ENCODE measurements around the gene SLC17A7. TPM values are rescaled to one million over a fixed set of nuclear protein-coding genes. Genes with fewer than 3 reads are reported as not detected.

Gene SLC17A7
- total and polyA plus RNA-seq, 9 of the 15 experiments (the other 6 are each of a cell fraction or from before 2014, with no cell fraction given): 1.1 to 15.7 (median 2.4) TPM

- no peak for TF ChIP-seq MYC (IDR thresholded peaks at IDR 0.05; ENCODE audit: low read depth, low read length)
- TF ChIP-seq MYC (CRISPR knock-in tag; IDR thresholded peaks at IDR 0.05; ENCODE audit: borderline replicate concordance, low read depth): peak; percentile 18; the same call in 1 of the 2 replicates
- TF ChIP-seq POLR2B (IDR thresholded peaks at IDR 0.05; ENCODE audit: low read depth, partially characterized antibody): no peak
- TF ChIP-seq BCL6 (CRISPR knock-in tag; IDR thresholded peaks at IDR 0.05): no peak
- TF ChIP-seq STAT5A (IDR thresholded peaks at IDR 0.05; ENCODE audit: borderline replicate concordance, low read length): no peak
- no peak for TF ChIP-seq PHB2 (IDR thresholded peaks at IDR 0.05; ENCODE audit: low read depth)
- no peak for TF ChIP-seq YBX1 (IDR thresholded peaks at IDR 0.05)
- TF ChIP-seq SMARCB1 (IDR thresholded peaks at IDR 0.05; ENCODE audit: insufficient read length, low read depth): no peak
- no peak for TF ChIP-seq ZNF445 (CRISPR knock-in tag; IDR thresholded peaks at IDR 0.05; ENCODE audit: low read depth)
- TF ChIP-seq DNMT1 (IDR thresholded peaks at IDR 0.05): no peak
- TF ChIP-seq HIVEP1 (CRISPR knock-in tag; IDR thresholded peaks at IDR 0.05): no peak
- TF ChIP-seq NRF1 (conservative IDR thresholded peaks at IDR 0.05 in 1 of 2, IDR thresholded peaks at IDR 0.05 in 1 of 2): peak; percentile 40 to 41; a peak in 2 of 4 replicates
- TF ChIP-seq SRSF7 (optimal IDR thresholded peaks at IDR 0.05; ENCODE audit: low read depth, low read length): no peak
- TF ChIP-seq CREBBP (IDR thresholded peaks at IDR 0.05; ENCODE audit: low read depth, low read length): no peak
- TF ChIP-seq ZKSCAN1 (IDR thresholded peaks at IDR 0.05; ENCODE audit: low read depth, low read length): no peak
- no peak for TF ChIP-seq HMBOX1 (IDR thresholded peaks at IDR 0.05)
- no peak for TF ChIP-seq HDAC2 (IDR thresholded peaks at IDR 0.05)
- no peak for TF ChIP-seq ZNF408 (CRISPR knock-in tag; IDR thresholded peaks at IDR 0.05; ENCODE audit: low read depth)
- no peak for TF ChIP-seq ZNF431 (CRISPR knock-in tag; IDR thresholded peaks at IDR 0.05)
- TF ChIP-seq ZNF212 (CRISPR knock-in tag; IDR thresholded peaks at IDR 0.05): no peak
- TF ChIP-seq ZNF584 (CRISPR knock-in tag; IDR thresholded peaks at IDR 0.05; ENCODE audit: low read depth): no peak
- TF ChIP-seq GATAD2A (IDR thresholded peaks at IDR 0.05): no peak
- no peak for TF ChIP-seq KDM2B (CRISPR knock-in tag; IDR thresholded peaks at IDR 0.05)
- TF ChIP-seq CBX8 (IDR thresholded peaks at IDR 0.05; ENCODE audit: borderline replicate concordance, extremely low read depth, low read depth, low read length, poor library complexity, severe bottlenecking): no peak
- TF ChIP-seq KAT2B (IDR thresholded peaks at IDR 0.05; ENCODE audit: low read depth, low read length): no peak
- no peak for TF ChIP-seq KLF13 (tag; IDR thresholded peaks at IDR 0.05; ENCODE audit: borderline replicate concordance, low read depth)
These were observed 47.7 kb upstream of the SLC17A7 start (continued) for GRCh38 chr19:49488863-49489537.
